AG04449 (cell line): ENCODE results near the gene NDST1.

ENCODE experiments used
- CTCF ChIA-PET: fragments of 350-600 bp; formaldehyde crosslinking; extraction: SDS; loops from one replicate; lab custom pipeline; 2021; ENCODE audit warnings: antibody characterized with exemption; lab: Yijun Ruan, JAX
- POLR2A ChIA-PET: fragments of 400-600, 350-600 bp; formaldehyde crosslinking; extraction: SDS; loops from one replicate; lab custom pipeline; 2020; ENCODE audit warnings: antibody characterized with exemption, inconsistent platforms; lab: Yijun Ruan, JAX
- DNase-seq: peaks from one replicate; pipeline ENCODE4 v3.0.0-alpha.2; 2010; ENCODE audit warnings: low read depth, low spot score
- H3K4me3 ChIP-seq: 2 replicates; pipeline ENCODE4 v1.5.1; 2011; ENCODE audit warnings: low read depth, mild to moderate bottlenecking, control low read depth, low read length
- TF ChIP-seq, protein P1 (sequence below): IDR thresholded peaks from one replicate; pipeline ENCODE4 v1.5.1; 2011; ENCODE audit warnings: mild to moderate bottlenecking, moderate library complexity, low read length, control low read depth, inconsistent platforms; ENCODE audit not compliant: insufficient read depth; ENCODE audit errors: missing control alignments

The NDST1 gene

DNA sequence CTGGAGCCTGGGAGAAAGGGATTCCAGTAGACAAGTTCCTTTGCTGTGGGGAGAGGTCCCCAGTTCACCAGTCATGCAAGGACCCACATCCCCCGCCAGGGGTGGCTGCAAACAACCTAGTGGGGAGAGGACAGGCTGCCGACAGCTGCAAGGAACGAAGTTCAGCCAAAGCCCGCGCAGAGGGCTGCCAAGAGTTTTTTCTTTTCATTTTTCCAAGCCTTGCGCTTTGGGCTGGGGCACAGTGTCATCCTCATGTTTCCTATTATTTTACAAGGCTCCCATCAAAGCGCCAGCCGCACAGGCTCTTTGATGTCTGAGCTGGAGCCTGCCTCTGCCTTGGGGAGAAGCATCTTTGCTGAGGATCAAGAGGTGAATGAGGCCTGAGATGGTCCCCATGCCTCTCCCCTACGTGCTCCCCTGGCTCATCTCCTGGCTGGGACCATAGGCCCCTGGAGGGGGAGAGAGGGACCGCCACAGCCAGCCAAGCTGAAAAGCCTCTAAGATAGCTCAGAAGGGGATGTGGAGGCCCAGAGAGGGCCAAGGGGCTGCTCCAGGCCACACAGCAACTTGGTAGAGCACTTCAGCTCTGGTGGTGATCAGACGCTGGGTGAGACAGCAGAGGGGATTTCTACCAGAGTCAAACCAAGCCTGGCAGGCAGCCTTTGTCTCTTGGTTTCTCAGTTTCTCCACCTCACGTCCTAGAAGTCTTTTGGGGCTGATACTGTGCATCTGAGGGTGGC is 82.1 kb downstream of the NDST1 start:
- H3K4me3 ChIP-seq: no peak overlapping the region
- CTCF ChIA-PET: interaction anchor here (0.8 to 2.2 kb wide), 8 partner anchors 10 to 118 kb away, joined by 3 to 5 read pairs (median 3); no protein-coding TSS in a partner anchor
- POLR2A ChIA-PET: no interaction called here
- no peak for DNase-seq
- TF ChIP-seq, protein P1, sequence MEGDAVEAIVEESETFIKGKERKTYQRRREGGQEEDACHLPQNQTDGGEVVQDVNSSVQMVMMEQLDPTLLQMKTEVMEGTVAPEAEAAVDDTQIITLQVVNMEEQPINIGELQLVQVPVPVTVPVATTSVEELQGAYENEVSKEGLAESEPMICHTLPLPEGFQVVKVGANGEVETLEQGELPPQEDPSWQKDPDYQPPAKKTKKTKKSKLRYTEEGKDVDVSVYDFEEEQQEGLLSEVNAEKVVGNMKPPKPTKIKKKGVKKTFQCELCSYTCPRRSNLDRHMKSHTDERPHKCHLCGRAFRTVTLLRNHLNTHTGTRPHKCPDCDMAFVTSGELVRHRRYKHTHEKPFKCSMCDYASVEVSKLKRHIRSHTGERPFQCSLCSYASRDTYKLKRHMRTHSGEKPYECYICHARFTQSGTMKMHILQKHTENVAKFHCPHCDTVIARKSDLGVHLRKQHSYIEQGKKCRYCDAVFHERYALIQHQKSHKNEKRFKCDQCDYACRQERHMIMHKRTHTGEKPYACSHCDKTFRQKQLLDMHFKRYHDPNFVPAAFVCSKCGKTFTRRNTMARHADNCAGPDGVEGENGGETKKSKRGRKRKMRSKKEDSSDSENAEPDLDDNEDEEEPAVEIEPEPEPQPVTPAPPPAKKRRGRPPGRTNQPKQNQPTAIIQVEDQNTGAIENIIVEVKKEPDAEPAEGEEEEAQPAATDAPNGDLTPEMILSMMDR: peak; percentile 69

DNA sequence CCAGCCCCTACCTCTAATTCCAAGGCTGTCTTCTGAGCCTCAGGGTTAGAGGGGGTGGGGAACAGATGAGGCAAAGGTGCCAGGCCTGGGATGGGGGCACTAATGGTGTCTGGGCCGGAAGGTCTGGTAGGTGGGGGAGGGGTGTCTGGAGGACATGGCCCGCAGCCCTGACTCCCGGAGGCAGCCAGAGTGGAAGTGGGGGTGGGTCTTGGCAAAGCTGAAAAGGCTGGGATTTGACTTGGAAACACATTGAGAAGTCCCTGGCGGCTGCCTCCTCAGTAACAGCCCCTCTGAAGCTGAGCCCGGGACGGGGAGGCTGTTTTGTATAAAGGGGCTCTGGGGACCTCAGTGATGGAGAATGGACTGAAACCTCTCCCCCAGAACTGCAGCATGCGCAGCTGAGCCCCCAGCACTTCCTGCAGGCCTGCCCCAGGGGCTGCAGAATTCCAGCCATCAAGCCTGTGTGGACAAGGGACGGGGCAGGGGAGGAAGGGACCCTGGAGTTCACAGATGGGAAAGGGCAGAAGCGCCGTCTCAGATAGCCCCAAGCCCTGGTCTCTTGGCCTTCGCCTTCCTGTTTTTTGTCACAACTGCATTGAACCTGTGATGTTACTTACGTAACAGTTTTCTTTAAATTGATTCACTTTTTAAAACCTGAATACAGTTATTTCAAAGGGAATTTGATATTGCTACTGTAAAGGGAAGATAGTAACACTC is 83.2 kb downstream of the NDST1 start:
- no peak overlapping the region for H3K4me3 ChIP-seq
- CTCF ChIA-PET: interaction anchor here (1.2 to 2.2 kb wide), 3 partner anchors 8 to 65 kb away, joined by 3 to 5 read pairs (median 5); no protein-coding TSS in a partner anchor
- POLR2A ChIA-PET: interaction anchor here (1.0 kb wide), 1 partner anchor 9 kb away, joined by 3 read pairs; no protein-coding TSS in a partner anchor

DNA sequence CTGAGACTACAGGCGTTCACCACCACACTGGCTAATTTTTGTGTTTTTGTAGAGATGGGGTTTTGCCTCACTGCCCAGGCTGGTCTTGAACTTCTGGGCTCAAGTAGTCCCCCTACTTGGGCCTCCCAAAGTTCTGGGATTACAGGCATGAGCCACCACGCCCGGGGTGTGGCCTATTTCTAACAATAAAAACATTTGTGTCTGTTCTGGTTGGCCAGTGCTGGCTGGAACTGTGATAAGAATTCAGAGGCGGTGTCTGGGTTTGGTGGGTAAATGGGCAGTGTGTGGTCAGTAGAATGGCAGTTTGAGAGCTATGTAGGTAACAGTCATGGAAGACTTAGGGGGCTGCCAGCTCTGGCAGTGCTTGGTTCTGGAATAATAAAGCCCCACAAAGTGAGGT is 85.7 kb downstream of the NDST1 start:
- no peak overlapping the region for H3K4me3 ChIP-seq
- ChIA-PET CTCF (interaction anchor here (1.2 kb wide), 1 partner anchor 12 kb away, joined by 3 read pairs; no protein-coding TSS in a partner anchor), POLR2A (no interaction called here)
- no peak for DNase-seq
- TF ChIP-seq, protein P1: no peak

More for the DNA sequence above, 83.2 kb downstream of the NDST1 start:
- TF ChIP-seq, protein P1: no peak
- DNase-seq: no peak

- no peak for DNase-seq
- H3K4me3 ChIP-seq: no peak overlapping the region
- ChIA-PET CTCF (no interaction called here), POLR2A (no interaction called here)
- TF ChIP-seq, protein P1: no peak
Observed at GRCh38 chr5:150593996-150594395, 86.1 kb downstream of the NDST1 start.

GRCh38 chr5:150595466-150596031 is 87.6 kb downstream of the NDST1 start:
- POLR2A ChIA-PET: no interaction called here

More at GRCh38 chr5:150595466-150596031, 87.6 kb downstream of the NDST1 start:
- no peak overlapping the region for H3K4me3 ChIP-seq
- TF ChIP-seq, protein P1: no peak
- CTCF ChIA-PET: no interaction called here
- DNase-seq: no peak
